ENCODE measurements around the gene PIH1D1. TPM values are rescaled to one million over a fixed set of nuclear protein-coding genes. Genes with fewer than 3 reads are reported as not detected.
A peak's percentile ranks its signal among the peaks of the same experiment; 100 is the strongest.

Gene PIH1D1
- total RNA-seq, 1 experiment from 2014 or later: 153 TPM

- TF ChIP-seq ATF6 (CRISPR knock-in tag; IDR thresholded peaks at IDR 0.05): no peak
- no peak for TF ChIP-seq ZNF512 (CRISPR knock-in tag; IDR thresholded peaks at IDR 0.05; ENCODE audit: borderline replicate concordance)
- TF ChIP-seq ZNF416 (CRISPR knock-in tag; IDR thresholded peaks at IDR 0.05): no peak
- TF ChIP-seq ZBTB21 (CRISPR knock-in tag; IDR thresholded peaks at IDR 0.05; ENCODE audit: borderline replicate concordance): no peak
- no peak for TF ChIP-seq GTF2I (CRISPR knock-in tag; conservative IDR thresholded peaks at IDR 0.05)
- no peak for TF ChIP-seq EMX1 (CRISPR knock-in tag; IDR thresholded peaks at IDR 0.05)
- no peak for TF ChIP-seq GRHL2 (CRISPR knock-in tag; IDR thresholded peaks at IDR 0.05; ENCODE audit: insufficient replicate concordance, severe bottlenecking)
- peak; percentile 28; the same call in 1 of the 2 replicates for TF ChIP-seq USF1 (CRISPR knock-in tag; IDR thresholded peaks at IDR 0.05)
- peak; percentile 71; the same call in 1 of the 2 replicates for TF ChIP-seq FOXP4 (CRISPR knock-in tag; IDR thresholded peaks at IDR 0.05)
- no peak for TF ChIP-seq FOXP1 (CRISPR knock-in tag; IDR thresholded peaks at IDR 0.05; ENCODE audit: borderline replicate concordance)
- 0 out of 2 replicates have a peak, but pooled peaks have one; percentile 11 for TF ChIP-seq PRDM15 (CRISPR knock-in tag; IDR thresholded peaks at IDR 0.05)
- no peak for TF ChIP-seq TP53 (CRISPR knock-in tag; IDR thresholded peaks at IDR 0.05)
- no peak for TF ChIP-seq ATF3 (CRISPR knock-in tag; conservative IDR thresholded peaks at IDR 0.05)
- TF ChIP-seq TCF7 (CRISPR knock-in tag; IDR thresholded peaks at IDR 0.05; ENCODE audit: low read depth): no peak
- no peak for TF ChIP-seq ZBTB43 (CRISPR knock-in tag; IDR thresholded peaks at IDR 0.05)
These were observed 19.2 kb downstream of the PIH1D1 start (continued) for GRCh38 chr19:49432141-49433073.
